ENCODE measurements around the gene TNFRSF1A. TPM values are rescaled to one million over a fixed set of nuclear protein-coding genes. Genes with fewer than 3 reads are reported as not detected.

TNFRSF1A gene
- total and polyA plus RNA-seq, 7 donors, result 31.7 to 191 (median 135) TPM

GRCh38 chr12:6374028-6374785 lies 32.3 kb upstream of the TNFRSF1A start:
- H3K27ac ChIP-seq, result peak overlapping the region in 3 of 4 donors; percentile 75 to 80 (median 77)
- 24 to 71% methylated on average over 24 of the region's 24 CpGs for WGBS, 2 donors
- H3K4me3 ChIP-seq, result peak overlapping the region in 1 of 4 donors; percentile 1

DNA sequence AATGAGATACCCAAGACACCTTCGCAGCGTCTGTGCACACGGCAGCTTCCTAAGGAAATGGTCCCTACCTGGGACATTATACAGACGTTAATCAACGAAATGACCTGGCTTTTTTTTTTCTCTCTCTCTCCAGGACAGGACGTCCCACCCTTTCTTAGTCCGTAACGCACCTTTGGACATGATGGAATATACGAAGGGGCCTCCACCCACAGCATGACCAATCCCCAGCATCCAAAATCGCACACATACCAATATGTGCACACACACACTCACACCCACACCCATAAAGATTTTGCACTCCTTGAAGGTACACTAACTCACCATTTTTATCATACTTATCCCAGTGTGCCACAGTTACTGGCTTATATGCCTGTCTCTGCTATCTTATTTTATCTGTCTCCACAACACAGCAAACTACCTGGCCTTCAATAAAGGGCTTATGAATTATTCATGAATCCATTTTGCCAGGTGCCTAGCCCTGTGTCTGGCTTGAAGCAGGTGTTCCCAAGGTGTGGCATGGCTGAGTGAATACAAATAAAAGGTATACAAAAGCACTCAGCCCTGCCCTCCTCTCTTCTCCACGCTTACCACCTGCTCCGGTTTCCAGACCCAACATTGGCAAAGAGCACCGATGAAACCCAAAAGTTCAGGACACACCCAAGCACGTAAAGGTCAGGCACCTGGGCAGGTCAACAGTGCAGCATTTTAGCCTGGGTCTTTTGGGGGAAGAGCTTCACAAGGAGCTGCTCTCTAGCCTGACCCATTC lies 31.3 kb upstream of the TNFRSF1A start:
- peak overlapping the region; percentile 48 to 82 (median 76) for H3K27ac ChIP-seq

More at GRCh38 chr12:6374028-6374785, 32.3 kb upstream of the TNFRSF1A start:
- peaks cover 0 to 71% (median 53%) of the 10 kb centered on the region in 4 donors for H3K4me1 ChIP-seq
- peak; percentile 61 for DNase-seq
- no peaks in the 10 kb centered on the region for H3K27me3 ChIP-seq
- no peaks in the 10 kb centered on the region for H3K9me3 ChIP-seq
- TF ChIP-seq POLR2AphosphoS5 (IDR thresholded peaks at IDR 0.05), result no peak
- no peak for TF ChIP-seq CTCF (IDR thresholded peaks at IDR 0.05)
- TF ChIP-seq EP300 (IDR thresholded peaks at IDR 0.05), result no peak
- no peak for TF ChIP-seq POLR2A (IDR thresholded peaks at IDR 0.05)
- no peaks in the 10 kb centered on the region for H3K36me3 ChIP-seq
- intact Hi-C loops (cut with DNase I), result no loop called here

GRCh38 chr12:6372403-6373003 lies 30.6 kb upstream of the TNFRSF1A start:
- no peak overlapping the region for H3K4me3 ChIP-seq
- no peaks in the 10 kb centered on the region for H3K9me3 ChIP-seq
- H3K4me1 ChIP-seq, result peaks cover 0 to 68% (median 41%) of the 10 kb centered on the region in 4 donors
- no peaks in the 10 kb centered on the region for H3K36me3 ChIP-seq
- no peaks in the 10 kb centered on the region for H3K27me3 ChIP-seq
- intact Hi-C loops (cut with DNase I), result no loop called here
- 6 to 29% methylated on average over 8 of the region's 8 CpGs for WGBS, 2 donors
- DNase-seq, result peak; percentile 67
- peak overlapping the region; percentile 48 to 82 (median 76) for H3K27ac ChIP-seq
- TF ChIP-seq POLR2AphosphoS5 (IDR thresholded peaks at IDR 0.05), result peak in 1 of 4 donors; percentile 5
- TF ChIP-seq EP300 (IDR thresholded peaks at IDR 0.05), result no peak
- TF ChIP-seq POLR2A (IDR thresholded peaks at IDR 0.05), result no peak

More for the DNA sequence above, 31.3 kb upstream of the TNFRSF1A start:
- H3K9me3 ChIP-seq, result no peaks in the 10 kb centered on the region
- peak; percentile 28 for DNase-seq
- no peaks in the 10 kb centered on the region for H3K27me3 ChIP-seq
- H3K36me3 ChIP-seq, result no peaks in the 10 kb centered on the region
- intact Hi-C loops (cut with DNase I), result no loop called here
- peaks cover 0 to 68% (median 43%) of the 10 kb centered on the region in 4 donors for H3K4me1 ChIP-seq
- peak overlapping the region in 1 of 4 donors; percentile 1 for H3K4me3 ChIP-seq
- 14 to 63% methylated on average over 14 of the region's 14 CpGs for WGBS, 2 donors
- peak in 1 of 2 donors; percentile 27 for TF ChIP-seq POLR2A (IDR thresholded peaks at IDR 0.05)
- no peak for TF ChIP-seq POLR2AphosphoS5 (IDR thresholded peaks at IDR 0.05)

- WGBS, 2 donors, result 14 to 48% methylated on average over 15 of the region's 15 CpGs
- Histone ChIP-seq H3K36me3 (no peaks in the 10 kb centered on the region), H3K4me3 (no peak overlapping the region), H3K27me3 (no peaks in the 10 kb centered on the region), H3K4me1 (peaks cover 0 to 55% (median 29%) of the 10 kb centered on the region in 4 donors), H3K27ac (peak overlapping the region; percentile 20 to 82 (median 76)), H3K9me3 (no peaks in the 10 kb centered on the region)
- intact Hi-C loops (cut with DNase I), result no loop called here
- DNase-seq, result peak; percentile 59
- TF ChIP-seq POLR2A (IDR thresholded peaks at IDR 0.05) (peak in 1 of 2 donors; percentile 42), CTCF (IDR thresholded peaks at IDR 0.05) (no peak), EP300 (IDR thresholded peaks at IDR 0.05) (no peak), POLR2AphosphoS5 (IDR thresholded peaks at IDR 0.05) (peak in 1 of 4 donors; percentile 13)
Measured at GRCh38 chr12:6370994-6371754, 29.3 kb upstream of the TNFRSF1A start.

GRCh38 chr12:6370576-6370935 lies 28.7 kb upstream of the TNFRSF1A start:
- no peak for TF ChIP-seq POLR2A (IDR thresholded peaks at IDR 0.05)
- TF ChIP-seq POLR2AphosphoS5 (IDR thresholded peaks at IDR 0.05), result no peak
- TF ChIP-seq EP300 (IDR thresholded peaks at IDR 0.05), result no peak
- no peak for TF ChIP-seq CTCF (IDR thresholded peaks at IDR 0.05)
- DNase-seq, result peak; percentile 44
- no peaks in the 10 kb centered on the region for H3K27me3 ChIP-seq
- H3K9me3 ChIP-seq, result no peaks in the 10 kb centered on the region
- no peak overlapping the region for H3K4me3 ChIP-seq
- peak overlapping the region; percentile 20 to 82 (median 64) for H3K27ac ChIP-seq
- intact Hi-C loops (cut with DNase I), result no loop called here
- H3K36me3 ChIP-seq, result no peaks in the 10 kb centered on the region
- peaks cover 0 to 49% (median 23%) of the 10 kb centered on the region in 4 donors for H3K4me1 ChIP-seq
- WGBS, 2 donors, result 60 to 77% methylated on average over 4 of the region's 4 CpGs

Measured in sigmoid colon (tissue), 7 donors.